T-helper 1 cell (primary cell): ENCODE results near the gene ZNF518A.
A peak's percentile ranks its signal among the peaks of the same experiment; 100 is the strongest.

Experiments used
- DNase-seq, 5 donors: peaks; one replicate each; pipeline ENCODE4 v3.0.0-alpha.2; 2012 to 2020
- total RNA-seq, 4 donors: gene quantifications; one replicate each; lab custom pipeline; 2026; lab: John Stamatoyannopoulos, UW

The ZNF518A gene
- total RNA-seq, result 38.3 to 74.2 (median 54.0) reads per million in 4 donors

- peak; percentile 69 to 95 (median 82) for DNase-seq
Observed at GRCh38 chr10:96129387-96130325, at the start of gene ZNF518A. TSS of gene ZNF518A (plus strand) at chr10:96130297. CDS start at chr10:96156323, 26,026 bp downstream.

DNA sequence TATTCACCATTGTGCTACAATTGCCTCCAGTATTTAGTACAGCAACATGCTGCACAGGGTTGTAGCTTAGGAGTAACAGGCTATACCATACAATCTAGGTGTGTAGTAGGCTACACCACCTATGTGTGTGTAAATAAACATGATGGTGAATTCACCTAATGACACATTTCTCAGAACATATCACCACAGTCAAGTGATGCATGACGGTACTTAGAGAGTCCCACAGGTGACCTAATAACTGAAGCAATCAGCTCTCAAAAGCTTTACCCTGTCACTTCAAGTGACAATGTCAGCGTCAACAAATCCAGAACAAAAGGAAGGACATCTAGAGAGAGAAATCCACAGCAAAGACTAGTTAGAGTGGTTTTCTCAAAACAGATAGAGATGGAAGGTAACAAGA lies 47.9 kb upstream of the ZNF518A start:
- no peak for DNase-seq

DNA sequence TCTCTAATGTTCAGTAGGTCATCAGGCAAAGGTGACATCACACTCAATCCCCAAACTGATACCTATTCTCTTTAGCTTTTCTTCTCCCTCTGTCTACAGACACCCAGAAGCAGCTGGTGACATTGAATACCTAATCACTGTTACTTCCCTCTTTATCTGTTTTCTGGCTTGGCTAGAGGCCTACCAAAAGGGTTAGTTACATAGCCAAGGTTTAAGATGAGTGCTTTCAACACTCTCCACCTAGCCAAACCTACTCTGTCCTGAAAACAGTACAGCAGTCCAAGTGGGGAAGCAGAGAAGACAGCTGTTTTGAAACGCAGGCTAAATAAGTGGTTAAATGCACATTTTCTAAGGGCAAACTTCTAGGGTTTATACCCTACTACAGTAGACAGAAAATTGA lies 47.3 kb upstream of the ZNF518A start:
- no peak for DNase-seq

DNA sequence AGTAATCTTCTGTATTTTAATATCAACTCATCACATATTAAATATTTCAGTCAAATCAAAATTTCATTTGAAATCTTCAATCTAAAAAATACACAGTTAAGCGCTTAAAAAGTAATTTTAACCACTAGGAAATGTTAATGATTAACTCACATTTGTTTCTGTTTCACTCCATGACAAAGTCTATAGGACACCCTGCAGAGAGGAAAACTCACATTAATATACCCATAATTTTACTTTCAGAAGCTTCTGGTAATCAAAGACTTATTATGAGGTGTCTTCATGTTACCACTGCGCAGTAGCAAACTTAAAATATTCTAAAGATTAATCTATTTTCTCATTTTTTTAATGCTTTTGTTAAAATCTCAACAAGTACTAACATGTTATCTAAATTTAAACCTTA lies 41.0 kb upstream of the ZNF518A start:
- no peak for DNase-seq

GRCh38 chr10:96089670-96090462 lies 40.2 kb upstream of the ZNF518A start:
- peak; percentile 76 to 97 (median 84) for DNase-seq

- no peak for DNase-seq
Observed at GRCh38 chr10:96090463-96090800, 39.7 kb upstream of the ZNF518A start.

DNA sequence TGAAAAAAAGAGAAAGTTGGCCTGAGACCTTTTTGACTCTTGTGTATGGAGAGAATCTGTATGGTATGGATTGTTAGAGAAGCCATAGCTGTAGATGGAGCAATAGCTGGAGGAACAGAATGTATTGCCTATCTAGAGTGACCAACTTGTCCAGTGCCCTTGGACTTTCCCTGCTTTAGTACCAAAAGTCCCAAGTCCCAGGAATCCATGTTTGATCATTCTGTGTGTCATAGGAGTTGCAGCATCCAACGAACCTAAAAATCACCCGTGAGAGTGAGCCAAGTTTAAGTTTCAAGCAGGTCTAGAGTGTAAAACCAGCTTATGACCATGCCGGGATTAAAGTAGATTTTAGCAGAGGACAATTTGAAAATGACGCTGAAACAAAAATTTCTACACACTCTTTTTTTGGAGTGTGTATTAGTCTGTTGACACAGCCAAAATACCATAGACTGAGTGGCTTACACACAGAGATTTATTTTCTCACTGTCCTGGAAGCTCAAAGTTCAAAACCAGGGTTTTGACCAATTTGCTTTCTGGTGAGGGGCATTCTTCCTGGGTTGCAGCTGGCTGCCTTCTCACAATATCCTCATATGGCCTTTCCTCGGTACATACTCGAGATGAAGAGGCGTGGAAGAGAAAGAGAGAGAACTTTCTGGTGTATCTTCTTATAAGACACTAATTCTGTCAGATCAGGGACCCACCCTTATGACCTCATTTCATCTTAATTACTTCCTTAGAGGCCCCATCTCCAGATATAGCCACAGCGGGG lies 36.9 kb upstream of the ZNF518A start:
- DNase-seq, result no peak

DNA sequence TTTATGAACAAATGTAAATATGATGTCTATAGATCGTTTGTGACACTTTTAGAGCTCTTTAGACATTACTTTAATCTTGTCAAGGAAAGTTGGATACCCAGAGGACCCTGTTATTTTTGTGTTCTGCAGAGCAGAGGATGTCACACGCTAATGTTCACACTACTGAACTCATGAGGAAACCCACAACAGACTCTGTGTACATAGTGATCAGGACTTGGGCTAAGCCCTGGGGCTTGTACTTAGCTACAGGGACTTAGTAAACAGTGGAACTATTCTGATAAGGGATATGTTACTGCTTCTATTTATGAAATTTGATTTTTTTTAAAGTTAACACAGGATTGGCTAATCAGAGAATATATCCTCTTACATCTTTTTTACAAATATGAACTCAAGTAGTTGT lies 36.1 kb upstream of the ZNF518A start:
- DNase-seq, result no peak

DNA sequence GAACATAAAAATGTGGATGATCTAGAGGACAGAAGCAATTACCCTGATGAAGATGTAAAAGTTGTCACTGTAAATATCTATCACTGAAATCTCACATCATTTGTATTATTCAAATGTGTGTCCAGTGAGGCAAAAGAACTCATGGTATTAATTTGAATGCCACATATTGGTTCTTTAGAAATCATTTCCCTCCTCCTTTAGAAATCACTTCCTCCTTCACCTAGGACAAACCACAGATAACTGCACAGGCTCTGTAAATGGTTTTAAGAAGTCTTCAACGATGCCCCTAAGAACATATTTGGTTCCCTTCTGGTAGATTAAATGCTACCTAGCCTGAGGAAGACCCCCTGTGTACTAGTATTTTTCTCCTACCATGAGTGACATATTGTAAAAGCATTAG lies 33.1 kb upstream of the ZNF518A start:
- no peak for DNase-seq

- DNase-seq, result no peak
Observed at GRCh38 chr10:96097865-96098264, 32.2 kb upstream of the ZNF518A start.

- no peak for DNase-seq
Observed at GRCh38 chr10:96107623-96108038, 22.5 kb upstream of the ZNF518A start.

DNA sequence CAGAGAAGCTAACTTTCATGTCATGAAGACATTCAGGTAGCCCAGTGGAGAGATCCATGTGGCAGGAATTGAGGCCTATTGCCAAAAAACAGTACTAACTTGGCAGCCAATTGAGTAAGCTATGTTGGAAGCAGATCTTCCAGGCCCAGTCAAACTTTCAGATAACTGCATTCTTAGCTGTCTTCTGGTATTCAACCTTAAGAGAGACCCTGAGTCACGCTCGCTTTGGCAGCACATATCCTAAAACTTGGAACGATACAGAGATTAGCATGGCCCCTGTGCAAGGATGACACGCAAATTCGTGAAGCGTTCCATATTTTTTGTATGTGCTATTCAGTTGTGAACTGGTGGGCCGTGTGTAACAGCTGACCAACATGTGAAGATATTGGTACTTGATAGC lies 17.6 kb upstream of the ZNF518A start:
- no peak for DNase-seq

DNA sequence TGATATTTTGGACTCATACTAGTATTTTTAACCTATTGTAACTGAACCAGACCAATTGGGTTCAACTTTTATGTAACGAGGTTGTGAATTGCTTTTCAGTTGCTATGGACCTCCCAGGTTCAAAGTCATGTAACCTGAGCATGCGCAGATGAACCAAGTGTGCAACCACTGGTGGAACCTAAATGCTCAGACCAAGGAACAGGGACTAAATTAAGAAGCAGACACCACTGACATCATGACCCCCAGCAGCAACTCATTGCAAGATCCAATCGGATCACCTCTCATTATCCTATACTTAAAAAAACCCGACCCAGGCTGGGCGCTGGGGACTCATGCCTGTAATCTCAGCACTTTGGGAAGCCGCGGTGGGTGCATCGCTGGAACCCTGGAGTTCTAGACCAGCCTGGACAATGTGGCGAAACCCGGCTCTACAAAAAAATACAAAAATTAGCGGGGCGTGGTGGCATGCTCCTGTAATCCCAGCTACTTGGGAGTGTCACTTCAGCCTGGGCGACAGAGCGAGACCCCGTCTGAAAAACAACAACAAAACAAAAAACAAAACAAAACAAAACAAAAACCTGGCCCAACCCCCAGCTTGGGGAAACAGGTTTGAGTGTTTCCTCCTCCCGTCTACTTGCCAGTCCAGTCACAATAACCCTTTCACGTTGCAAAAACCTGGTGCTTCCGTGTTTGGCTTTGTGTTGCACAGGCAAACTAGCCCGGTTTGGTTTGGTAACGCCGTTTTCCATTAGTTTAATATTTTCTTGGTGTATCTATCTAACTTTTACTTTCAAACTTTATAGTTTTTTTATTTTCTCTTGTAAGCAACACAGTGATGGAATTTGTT lies 11.3 kb upstream of the ZNF518A start:
- DNase-seq, result no peak

- DNase-seq, result no peak
Observed at GRCh38 chr10:96122824-96123223, 7.3 kb upstream of the ZNF518A start.

DNA sequence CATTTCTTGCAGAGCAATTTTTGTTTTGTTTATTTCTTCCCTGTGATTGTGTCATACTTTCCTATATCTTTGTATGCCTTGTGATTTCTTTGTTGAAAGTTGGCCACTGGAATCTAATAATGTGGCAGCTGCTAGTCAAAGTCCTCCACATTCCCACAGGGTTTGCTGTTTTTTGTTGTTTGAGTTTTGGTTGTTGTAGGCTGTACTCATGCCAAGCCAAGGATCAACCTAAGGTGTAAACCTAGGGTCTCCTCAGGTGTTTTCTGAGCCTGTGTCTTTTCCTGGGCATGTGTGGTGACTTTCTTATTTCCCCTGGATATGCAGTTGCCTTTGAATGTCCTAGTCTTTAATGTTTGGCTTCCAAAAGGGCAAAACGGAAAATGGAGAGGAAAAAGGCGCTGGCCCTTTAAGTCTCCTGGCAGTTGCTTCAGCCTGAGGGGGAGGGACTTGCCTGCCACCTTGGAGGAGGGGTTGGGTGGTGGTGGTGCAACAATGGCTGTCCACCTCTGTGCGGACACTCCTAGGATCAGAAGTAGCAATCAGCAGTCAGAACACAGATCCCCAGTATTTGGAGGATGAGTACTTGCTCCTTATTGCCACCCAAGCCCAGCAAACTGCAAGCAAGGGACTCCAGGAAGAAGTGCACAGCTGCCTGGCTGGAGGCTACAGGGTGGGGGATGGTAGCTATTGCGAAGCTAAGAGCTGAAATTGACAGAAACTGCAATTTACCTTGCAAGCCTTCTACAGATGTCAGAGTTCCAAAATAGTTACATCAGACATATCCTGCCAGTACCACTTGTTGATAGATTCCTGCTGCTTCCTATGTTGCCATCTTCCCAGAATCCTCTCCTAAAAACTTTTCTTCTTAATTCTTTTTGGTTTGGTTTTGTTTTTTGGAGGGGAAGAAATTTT lies 5.6 kb upstream of the ZNF518A start:
- DNase-seq, result peak in 1 of 5 donors; percentile 17

DNA sequence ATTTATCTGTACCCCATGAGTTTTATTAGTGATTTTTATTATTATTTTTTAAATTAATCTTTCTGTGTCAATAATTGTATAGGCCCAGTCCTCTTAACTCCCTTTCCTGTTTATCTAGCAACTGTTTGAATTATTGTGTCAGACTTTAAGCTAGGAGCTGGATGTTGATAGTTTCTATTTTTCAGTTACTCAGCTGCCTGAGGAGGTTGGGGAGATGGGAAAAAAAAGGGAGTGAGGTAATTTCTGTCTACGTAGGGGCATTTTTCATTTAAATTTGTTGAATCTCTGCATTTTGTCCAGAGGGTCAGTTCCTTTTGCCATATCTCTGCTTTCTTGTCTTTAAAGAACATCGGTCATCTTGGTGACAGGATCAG lies 5.0 kb upstream of the ZNF518A start:
- no peak for DNase-seq

GRCh38 chr10:96130326-96130995 lies 364 bp downstream of the ZNF518A start:
- DNase-seq, result peak; percentile 40 to 86 (median 59)

DNA sequence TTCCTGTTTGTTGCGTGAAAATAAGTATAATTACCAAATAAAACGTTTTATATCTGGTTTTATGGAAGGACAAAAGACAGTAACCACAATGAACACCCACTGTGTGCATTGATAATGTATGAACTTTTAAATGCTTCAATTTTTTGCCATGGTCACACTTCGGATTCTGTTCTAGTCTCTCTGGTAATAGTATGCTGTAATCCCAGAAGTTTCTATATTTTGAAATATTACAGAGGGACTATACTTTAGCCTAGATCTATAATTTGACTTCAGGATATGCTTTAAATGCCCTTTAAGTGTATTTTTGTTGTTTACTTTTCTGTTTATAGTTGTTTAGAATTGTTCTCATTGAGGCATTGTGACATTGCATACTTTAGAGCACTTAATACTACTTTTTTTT lies 1.5 kb downstream of the ZNF518A start:
- DNase-seq, result no peak

DNA sequence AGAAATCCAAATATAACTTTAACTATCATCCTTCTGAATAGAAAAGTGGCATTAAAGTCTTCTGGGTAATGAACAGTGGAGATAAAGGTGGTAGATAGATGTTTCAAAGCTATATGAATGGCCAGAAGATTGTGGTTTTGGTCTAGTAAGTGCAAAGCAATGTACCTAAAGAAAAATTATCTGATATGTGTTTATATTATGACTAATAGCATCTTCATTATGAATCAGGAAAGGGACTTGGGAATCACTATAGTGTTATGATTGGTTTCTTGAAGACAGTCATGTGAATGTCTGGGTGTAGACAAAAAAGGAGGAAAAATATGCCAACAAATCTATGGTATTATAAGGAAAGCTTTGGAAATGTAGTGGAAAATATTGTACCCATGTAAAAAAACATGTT lies 3.0 kb downstream of the ZNF518A start:
- DNase-seq, result no peak

DNA sequence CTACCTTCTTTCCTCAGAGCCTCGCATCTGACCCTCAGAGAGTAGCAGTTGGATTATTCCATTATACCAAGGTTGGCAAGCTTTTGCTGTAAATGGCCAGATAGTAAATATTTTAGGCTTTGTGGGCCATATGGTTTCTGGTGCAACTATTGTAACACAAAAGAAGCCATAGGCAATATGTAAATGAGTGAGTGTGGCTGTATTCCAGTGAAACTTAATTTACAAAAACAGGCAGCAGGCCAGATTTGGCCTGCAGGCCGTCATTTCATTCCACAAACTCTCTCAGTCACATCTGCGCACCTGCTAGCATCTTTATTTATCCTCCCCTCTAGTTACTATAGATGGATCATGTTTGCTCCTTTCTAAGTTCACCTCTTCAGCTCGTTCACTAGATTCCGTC lies 6.7 kb downstream of the ZNF518A start:
- DNase-seq, result no peak
